HG03558 (cell line): ENCODE data around the gene NDFIP1.

ENCODE experiments used
- ATAC-seq: cut with Tn5 transposase; IDR thresholded peaks from one replicate; pipeline ENCODE4 v1.9.1; 2021; ENCODE audit warnings: moderate number of reproducible peaks; ENCODE audit not compliant: unreplicated experiment; ENCODE audit errors: extremely low read depth

NDFIP1 gene, protein sequence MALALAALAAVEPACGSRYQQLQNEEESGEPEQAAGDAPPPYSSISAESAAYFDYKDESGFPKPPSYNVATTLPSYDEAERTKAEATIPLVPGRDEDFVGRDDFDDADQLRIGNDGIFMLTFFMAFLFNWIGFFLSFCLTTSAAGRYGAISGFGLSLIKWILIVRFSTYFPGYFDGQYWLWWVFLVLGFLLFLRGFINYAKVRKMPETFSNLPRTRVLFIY

DNA sequence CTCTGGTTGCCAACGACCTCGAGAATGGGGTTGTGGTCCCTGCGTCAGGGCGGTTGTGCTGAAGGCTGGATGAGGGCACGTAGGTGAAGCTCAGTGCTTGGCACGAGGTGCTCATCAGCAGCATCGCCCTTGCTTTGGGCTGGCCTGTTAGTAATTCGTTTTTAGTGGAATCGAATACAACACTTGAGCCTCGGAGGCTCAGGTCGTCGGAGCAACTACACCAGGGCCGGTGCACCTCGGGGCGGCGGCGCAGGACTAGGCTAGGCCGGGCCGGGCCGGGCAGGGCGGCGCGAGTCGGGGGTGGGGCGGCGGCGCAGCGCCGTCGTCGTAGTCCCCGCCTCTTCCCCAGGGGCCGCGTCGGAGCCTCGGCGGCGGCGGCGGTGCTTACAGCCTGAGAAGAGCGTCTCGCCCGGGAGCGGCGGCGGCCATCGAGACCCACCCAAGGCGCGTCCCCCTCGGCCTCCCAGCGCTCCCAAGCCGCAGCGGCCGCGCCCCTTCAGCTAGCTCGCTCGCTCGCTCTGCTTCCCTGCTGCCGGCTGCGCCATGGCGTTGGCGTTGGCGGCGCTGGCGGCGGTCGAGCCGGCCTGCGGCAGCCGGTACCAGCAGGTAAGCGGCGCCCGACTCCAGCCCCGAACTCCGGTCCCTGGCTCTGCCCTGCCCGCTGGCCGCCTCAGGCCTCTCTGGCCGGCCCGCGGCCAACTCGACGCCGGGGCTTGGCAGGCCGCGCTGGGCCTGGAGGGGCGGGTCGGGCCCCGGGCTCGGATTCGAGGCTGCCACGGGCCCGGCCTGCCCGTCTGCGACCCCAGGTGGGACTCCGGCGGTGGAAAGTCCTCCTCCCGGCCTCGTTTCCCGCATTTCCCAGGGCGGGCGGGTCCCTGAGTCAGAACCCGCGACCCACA is at the start of gene NDFIP1:
Gene NDFIP1 (plus strand): TSS at position 348 of the 899 bp plus-strand sequence. CDS start 196 bp downstream, at position 544.
- ATAC-seq, result peak; percentile 89

- no peak for ATAC-seq
These were observed 49.2 kb upstream of the NDFIP1 start for GRCh38 chr5:142059304-142059940.

DNA sequence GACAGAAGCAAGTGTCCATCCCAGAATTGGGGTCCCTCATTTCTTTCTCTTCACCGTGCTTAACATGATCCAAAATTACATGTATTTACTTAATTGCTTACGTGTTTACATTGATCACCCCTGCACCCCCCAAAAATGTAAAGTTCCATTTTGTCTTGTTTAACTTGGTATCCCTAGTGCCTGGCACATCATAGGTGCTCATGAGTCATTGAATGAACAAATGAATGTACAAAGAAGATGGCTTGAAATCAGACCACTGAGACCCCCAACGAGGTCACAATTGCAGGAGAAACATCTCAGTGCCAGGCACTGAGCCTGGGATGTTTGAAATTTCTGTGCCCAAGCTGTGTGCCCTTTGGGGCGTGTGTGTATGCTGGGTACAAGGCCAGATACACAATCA is 45.2 kb upstream of the NDFIP1 start:
- ATAC-seq, result no peak

DNA sequence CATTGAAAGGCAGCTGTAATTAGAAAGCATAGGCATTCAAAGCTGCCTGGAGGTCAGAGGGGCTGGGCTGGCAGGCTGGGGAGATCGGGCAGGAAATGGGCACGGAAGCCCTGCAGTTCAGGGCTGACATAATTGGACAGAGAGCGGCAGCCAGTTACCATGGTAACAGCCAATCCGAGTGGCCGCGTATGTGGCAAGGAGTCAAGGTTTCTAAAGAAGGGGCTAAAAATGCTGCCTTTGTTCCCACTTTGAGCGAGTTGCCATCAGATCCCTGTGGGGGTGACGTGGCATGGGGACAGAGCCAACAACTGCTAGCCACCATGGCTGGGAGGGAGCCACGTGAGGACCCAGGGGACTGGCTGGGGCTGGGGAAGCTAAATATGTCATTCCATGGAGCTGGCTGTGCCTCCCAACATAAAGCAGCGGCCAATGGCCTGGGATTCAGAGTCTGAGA is 44.7 kb upstream of the NDFIP1 start:
- no peak for ATAC-seq

GRCh38 chr5:142065273-142065672 is 43.3 kb upstream of the NDFIP1 start:
- ATAC-seq, result no peak

DNA sequence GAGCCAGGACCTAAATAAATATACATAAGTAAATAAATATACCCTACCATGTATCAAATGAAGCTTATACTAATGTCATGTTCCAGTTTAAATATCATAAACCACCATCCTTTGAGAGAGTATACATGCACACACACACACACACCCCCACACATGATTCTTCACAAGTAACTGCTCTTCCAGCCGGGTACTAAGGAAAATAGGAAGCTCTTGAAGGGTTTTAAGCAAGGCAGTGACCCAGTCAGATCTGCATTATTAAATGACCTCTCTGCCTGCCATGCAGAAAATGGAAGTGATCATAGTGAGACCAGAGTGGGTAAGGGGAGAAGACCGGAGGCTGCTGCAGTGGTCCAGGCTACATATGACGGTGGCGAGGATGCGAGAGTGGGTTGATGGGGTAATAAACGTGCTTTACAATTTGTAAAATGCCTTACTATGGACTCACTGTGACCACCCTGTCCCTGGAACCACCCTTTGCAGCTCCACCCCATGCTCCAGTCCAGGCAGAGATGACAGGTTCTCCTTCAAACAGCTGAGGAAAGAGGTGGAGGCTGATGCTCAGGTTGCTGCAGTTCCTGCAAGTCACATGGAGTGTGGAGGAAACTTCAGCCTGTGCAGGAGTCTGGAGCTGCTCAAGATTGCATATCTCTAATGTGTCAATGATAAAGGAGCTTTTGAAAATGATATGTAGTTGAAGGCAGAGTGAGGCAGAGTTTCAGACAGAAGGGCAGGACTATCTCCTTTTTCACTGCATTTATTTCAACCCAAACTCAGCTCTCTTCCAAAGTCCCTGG is 38.8 kb upstream of the NDFIP1 start:
- ATAC-seq, result no peak

DNA sequence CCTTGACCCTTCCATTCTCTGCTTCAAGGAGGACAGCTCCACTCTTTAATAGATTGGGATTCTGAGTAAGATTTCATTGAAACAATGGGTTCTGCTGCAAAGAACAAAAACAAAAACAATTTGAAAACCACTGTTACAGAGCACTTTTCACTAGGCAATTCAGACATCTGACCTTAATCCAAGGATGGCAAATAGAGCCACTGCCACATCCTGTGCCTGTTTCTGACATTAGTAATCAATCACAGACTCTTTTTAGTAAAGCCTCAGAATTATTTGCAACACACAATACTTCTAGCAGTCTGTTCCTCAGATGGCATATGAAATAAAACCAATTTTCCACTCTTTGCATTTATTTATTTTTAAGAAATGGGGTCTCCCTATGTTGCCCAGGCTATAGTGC is 37.8 kb upstream of the NDFIP1 start:
- no peak for ATAC-seq

- no peak for ATAC-seq
These were observed 36.1 kb upstream of the NDFIP1 start for GRCh38 chr5:142072488-142072887.

DNA sequence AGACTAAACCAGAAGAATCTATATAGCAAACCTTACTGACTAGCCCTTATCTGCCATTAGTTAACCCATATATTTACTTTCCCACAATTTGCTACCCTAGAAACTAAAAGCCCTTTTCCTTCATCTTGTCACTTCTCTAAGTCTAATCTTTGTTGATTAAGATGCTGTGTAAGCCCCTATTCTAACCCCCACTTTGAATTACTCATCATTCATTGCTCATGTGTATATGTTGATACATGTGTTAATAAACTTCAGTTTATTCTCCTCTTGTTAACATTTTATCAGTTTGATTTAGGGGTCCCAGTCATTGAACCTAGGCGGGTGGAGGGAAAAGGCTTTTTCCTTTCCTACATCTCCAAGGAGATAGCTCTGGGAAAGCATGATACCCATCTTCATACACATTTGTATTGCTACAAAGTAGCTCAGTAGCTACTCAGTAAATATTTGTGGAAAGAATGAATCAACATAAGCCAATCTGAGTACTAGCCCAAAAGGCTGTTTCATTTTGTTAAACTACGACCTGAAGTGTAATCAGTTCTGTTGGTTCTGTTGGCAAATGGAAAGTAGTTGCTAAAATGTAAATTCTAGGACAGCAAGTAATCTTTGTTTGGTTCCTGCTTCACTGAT is 35.1 kb upstream of the NDFIP1 start:
- ATAC-seq, result no peak

GRCh38 chr5:142074006-142074405 is 34.6 kb upstream of the NDFIP1 start:
- ATAC-seq, result no peak

- no peak for ATAC-seq
These were observed 30.4 kb upstream of the NDFIP1 start for GRCh38 chr5:142078221-142078620.

DNA sequence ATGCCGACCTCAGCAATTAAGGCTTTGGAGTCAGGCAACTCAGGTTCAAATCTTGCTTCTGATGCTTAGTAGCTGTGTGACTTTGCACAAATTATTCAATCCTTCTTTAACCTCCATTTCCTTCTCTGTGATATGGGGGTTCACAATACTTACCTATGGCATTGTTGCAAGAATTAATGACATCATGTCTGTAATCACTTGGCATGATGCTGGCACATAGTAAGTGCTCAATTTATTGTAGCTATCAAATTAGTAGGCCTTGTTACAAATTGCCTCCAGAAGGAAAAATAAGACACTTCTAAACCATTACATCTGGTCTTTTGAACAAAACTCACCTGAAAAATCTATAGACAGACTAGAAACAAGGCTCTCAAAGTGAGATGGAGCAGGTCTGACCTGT is 29.9 kb upstream of the NDFIP1 start:
- ATAC-seq, result no peak

GRCh38 chr5:142079306-142079721 is 29.3 kb upstream of the NDFIP1 start:
- no peak for ATAC-seq

DNA sequence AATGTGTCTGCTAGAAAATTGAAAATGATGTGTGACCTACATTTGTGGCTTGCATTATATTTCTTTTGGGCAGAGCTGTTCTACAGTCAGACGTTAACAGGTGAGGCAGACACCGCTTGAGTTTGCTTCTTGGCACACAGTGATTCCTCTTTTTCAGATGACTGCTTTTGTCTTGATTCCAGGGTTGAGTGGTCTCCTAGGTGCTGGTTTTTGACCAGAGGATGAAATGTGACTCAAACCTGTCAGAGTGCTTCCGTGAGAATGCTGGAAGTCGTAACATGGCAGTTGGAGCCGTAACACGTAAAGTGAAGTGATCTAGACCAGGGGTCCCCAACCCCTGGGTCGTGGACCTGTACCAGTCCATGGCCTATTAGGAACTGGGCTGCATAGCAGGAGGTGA is 28.3 kb upstream of the NDFIP1 start:
- no peak for ATAC-seq

DNA sequence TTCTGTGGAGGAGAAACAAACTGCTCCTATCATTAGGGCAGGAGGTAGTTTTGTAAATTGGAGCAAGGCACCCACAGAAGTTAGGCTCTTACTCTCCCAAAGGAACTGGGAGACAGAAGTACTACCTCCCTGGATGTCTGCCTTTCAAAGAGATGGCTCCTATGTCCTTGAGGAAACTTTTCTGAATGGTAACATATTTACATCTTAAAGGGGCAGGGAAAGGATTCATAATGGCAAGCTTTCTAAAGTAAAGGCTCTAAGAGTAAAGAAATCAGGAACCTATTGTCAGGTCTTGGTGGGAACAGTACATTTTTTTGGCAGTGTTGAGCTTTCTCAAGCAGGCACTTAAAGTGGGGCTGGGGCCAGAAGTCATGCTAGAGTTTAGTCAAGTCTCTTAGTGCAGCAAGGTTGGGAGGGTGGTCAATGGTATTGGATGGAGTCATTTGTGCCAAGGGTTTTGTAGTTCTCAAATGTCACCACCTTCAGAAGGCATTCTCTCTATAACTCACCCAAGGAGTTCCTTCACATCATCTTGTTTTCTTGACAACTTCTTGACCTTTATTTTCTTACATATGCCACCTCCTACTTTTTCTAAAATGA is 26.3 kb upstream of the NDFIP1 start:
- ATAC-seq, result no peak

DNA sequence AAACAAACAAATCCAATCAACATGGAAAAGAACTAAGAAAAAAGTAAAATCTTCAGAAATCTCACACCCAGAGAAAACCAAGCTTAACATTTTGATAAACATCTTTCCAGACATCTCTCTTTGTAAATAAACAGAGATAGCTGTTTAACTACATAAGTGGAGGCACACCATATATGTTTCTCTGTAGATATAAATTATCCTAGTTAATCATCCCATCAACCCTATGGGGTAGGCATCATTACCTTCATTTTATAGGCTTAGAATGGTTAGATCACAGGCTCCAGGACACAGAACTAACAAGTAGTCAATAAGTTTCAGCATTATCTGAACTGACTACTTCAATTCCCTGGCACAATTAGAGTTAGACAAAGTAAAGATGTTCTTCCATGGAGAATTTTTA is 22.4 kb upstream of the NDFIP1 start:
- ATAC-seq, result no peak

GRCh38 chr5:142086679-142087078 is 21.9 kb upstream of the NDFIP1 start:
- no peak for ATAC-seq

DNA sequence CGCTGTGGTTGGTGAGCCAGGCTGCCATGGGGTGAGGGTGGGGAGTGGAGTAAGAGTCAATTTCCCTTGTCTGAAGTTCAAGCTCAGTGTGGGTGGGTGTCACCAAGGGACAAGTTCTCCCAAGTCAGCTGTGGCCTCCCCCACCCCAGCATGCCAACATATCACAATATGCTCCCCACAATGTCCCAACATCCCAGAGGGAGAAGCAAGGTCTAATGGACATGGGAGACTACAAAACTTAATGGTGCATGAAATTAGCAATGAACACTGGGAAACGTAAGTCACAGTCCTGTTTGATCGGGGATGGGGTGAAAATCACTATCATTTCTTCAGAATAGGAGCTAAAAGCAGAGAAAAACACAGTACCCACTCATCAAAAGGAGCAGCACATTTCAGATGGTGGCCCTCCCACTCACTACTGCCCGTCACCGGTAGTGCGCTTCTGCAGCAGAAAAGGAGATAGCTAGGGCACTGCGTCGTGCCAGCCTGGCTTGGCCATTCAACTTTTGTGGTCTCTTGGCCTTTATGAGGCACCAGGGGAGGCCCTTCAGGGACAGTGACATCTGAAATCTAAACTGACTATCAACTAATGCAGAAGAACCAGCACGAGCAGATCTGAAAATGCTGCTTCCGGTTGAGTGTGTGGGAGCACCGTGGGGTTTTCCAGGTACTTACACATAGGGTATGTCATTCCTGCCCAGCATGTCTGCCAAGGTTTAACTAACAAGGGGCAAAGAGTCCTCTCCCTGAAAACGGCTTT is 20.5 kb upstream of the NDFIP1 start:
- ATAC-seq, result no peak
